Keratinocyte (primary cell): Measurements from ENCODE around the gene CACNG5. TPM values are rescaled to one million over a fixed set of nuclear protein-coding genes. Genes with fewer than 3 reads are reported as not detected.

ENCODE experiments used
- DNase-seq: peaks from one replicate; pipeline ENCODE4 v3.0.0-alpha.2; 2011; ENCODE audit warnings: low read depth, missing footprints, low spot score
- FAIRE-seq: peaks from 2 replicates; lab custom pipeline; 2011; peaks lifted over from hg19 to GRCh38; lab: Jason Lieb, UNC
- H2AFZ ChIP-seq: 2 replicates; pipeline ENCODE4 v1.6.0; 2012; ENCODE audit warnings: low read length, control low read depth, inconsistent platforms; ENCODE audit not compliant: control insufficient read depth
- H3K27ac ChIP-seq: 2 replicates; pipeline ENCODE4 v1.5.1; 2011; ENCODE audit warnings: low read length; ENCODE audit not compliant: control insufficient read depth, insufficient read depth
- H3K27me3 ChIP-seq: 3 replicates; pipeline ENCODE4 v1.6.0; 2011; ENCODE audit warnings: low read length; ENCODE audit not compliant: control insufficient read depth, insufficient read depth; ENCODE audit errors: extremely low read depth
- H3K36me3 ChIP-seq, 2 experiments: 2 replicates in 1 of 2; 3 replicates in 1 of 2; pipeline ENCODE4 v1.5.1; 2011; ENCODE audit warnings: low read length in 2 of 2, mild to moderate bottlenecking in 1 of 2; ENCODE audit not compliant: control insufficient read depth in 2 of 2, insufficient read depth in 2 of 2; ENCODE audit errors: extremely low read depth in 1 of 2
- H3K4me1 ChIP-seq: 3 replicates; pipeline ENCODE4 v1.5.1; 2011; ENCODE audit warnings: low read length; ENCODE audit not compliant: control insufficient read depth, insufficient read depth; ENCODE audit errors: extremely low read depth
- H3K4me2 ChIP-seq: 3 replicates; pipeline ENCODE4 v1.6.0; 2011; ENCODE audit warnings: low read depth, low read length; ENCODE audit not compliant: control insufficient read depth, insufficient read depth; ENCODE audit errors: extremely low read depth
- H3K4me3 ChIP-seq, 3 experiments: fragments of 200-600 bp in 1 of 3; sonication (generic) in 1 of 3; 2 replicates in 2 of 3; 3 replicates in 1 of 3; pipeline ENCODE4 v1.5.1; 2011 to 2016; ENCODE audit warnings: low read length in 3 of 3, mild to moderate bottlenecking in 3 of 3, control low read depth in 2 of 3, inconsistent platforms in 1 of 3, low read depth in 1 of 3, mixed read lengths in 1 of 3, mixed run types in 1 of 3, moderate library complexity in 1 of 3; ENCODE audit not compliant: control insufficient read depth in 2 of 3, insufficient read depth in 2 of 3; ENCODE audit errors: extremely low read depth in 1 of 3
- H3K79me2 ChIP-seq: 2 replicates; pipeline ENCODE4 v1.6.0; 2012; ENCODE audit warnings: low read length; ENCODE audit not compliant: control insufficient read depth, insufficient read depth
- H3K9ac ChIP-seq: 3 replicates; pipeline ENCODE4 v1.6.0; 2011; ENCODE audit warnings: low read length; ENCODE audit not compliant: control insufficient read depth, insufficient read depth; ENCODE audit errors: extremely low read depth
- H3K9me1 ChIP-seq: 3 replicates; pipeline ENCODE4 v1.6.0; 2011; ENCODE audit warnings: low read length; ENCODE audit not compliant: control insufficient read depth, insufficient read depth; ENCODE audit errors: extremely low read depth
- H3K9me3 ChIP-seq: 2 replicates; pipeline ENCODE4 v1.5.1; 2012; ENCODE audit warnings: low read depth, low read length; ENCODE audit not compliant: control insufficient read depth
- H4K20me1 ChIP-seq: 3 replicates; pipeline ENCODE4 v1.6.0; 2011; ENCODE audit warnings: low read length; ENCODE audit not compliant: control insufficient read depth, insufficient read depth; ENCODE audit errors: extremely low read depth
- EZH2 ChIP-seq: IDR thresholded peaks from one replicate; pipeline ENCODE4 v1.6.1; 2012; ENCODE audit warnings: inconsistent platforms, mild to moderate bottlenecking, low read length, moderate library complexity
- dilution Hi-C: fragments of 300-500 bp; cut with MboI; formaldehyde crosslinking; loops from one replicate; pipeline ENCODE4 v1.7.0; 2020; ENCODE audit warnings: low sequenced_read_pairs; ENCODE audit not compliant: extremely low pct_ligation_motif_present
- polyA plus RNA-seq, 5 experiments: library from polyadenylated mRNA; depleted of rRNA in 3 of 5; stranded (reverse) in 3 of 5; stranded (forward) in 1 of 5; unstranded in 1 of 5; fragments of >200 nt; gene quantifications; 1 replicate in 1 of 5; 2 replicates in 3 of 5; 3 replicates in 1 of 5; pipeline versions ENCODE4 v1.2.1 to v1.2.3, GENCODE V29; 2011 to 2012; ENCODE audit warnings: missing spikeins in 2 of 5, low read depth in 1 of 5, low replicate concordance in 1 of 5
- TF ChIP-seq, protein P1 (sequence below), 3 experiments: IDR thresholded peaks in 1 of 3; conservative IDR thresholded peaks in 1 of 3; optimal IDR thresholded peaks in 1 of 3; 2 replicates in 2 of 3; 3 replicates in 1 of 3; pipeline versions ENCODE3 to v1.5.1; 2011; ENCODE audit warnings: low read length in 3 of 3, mild to moderate bottlenecking in 3 of 3, moderate library complexity in 2 of 3, control low read depth in 1 of 3, inconsistent platforms in 1 of 3; ENCODE audit not compliant: insufficient read depth in 2 of 3; ENCODE audit errors: extremely low read depth in 1 of 3

CACNG5 gene
- polyA plus RNA-seq, 1 donor (not counting 4 experiments of a cell fraction or from before 2014, with no cell fraction given), result not detected

GRCh38 chr17:66839616-66840015 is 4.7 kb downstream of the CACNG5 start:
- dilution Hi-C loops, result no loop called here
- FAIRE-seq, result no peak
- no peak overlapping the region for H3K27ac ChIP-seq
- no peaks in the 10 kb centered on the region for H3K4me1 ChIP-seq
- no peak overlapping the region for H3K4me2 ChIP-seq
- no peaks in the 10 kb centered on the region for H3K79me2 ChIP-seq
- DNase-seq, result no peak
- TF ChIP-seq, protein P1, sequence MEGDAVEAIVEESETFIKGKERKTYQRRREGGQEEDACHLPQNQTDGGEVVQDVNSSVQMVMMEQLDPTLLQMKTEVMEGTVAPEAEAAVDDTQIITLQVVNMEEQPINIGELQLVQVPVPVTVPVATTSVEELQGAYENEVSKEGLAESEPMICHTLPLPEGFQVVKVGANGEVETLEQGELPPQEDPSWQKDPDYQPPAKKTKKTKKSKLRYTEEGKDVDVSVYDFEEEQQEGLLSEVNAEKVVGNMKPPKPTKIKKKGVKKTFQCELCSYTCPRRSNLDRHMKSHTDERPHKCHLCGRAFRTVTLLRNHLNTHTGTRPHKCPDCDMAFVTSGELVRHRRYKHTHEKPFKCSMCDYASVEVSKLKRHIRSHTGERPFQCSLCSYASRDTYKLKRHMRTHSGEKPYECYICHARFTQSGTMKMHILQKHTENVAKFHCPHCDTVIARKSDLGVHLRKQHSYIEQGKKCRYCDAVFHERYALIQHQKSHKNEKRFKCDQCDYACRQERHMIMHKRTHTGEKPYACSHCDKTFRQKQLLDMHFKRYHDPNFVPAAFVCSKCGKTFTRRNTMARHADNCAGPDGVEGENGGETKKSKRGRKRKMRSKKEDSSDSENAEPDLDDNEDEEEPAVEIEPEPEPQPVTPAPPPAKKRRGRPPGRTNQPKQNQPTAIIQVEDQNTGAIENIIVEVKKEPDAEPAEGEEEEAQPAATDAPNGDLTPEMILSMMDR (optimal IDR thresholded peaks at IDR 0.05 in 1 of 3, IDR thresholded peaks at IDR 0.05 in 1 of 3, conservative IDR thresholded peaks at IDR 0.05 in 1 of 3; ENCODE audit: extremely low read depth in 1 of 3, insufficient read depth in 2 of 3, low read length in 3 of 3), result no peak
- no peak for TF ChIP-seq EZH2
- H3K36me3 ChIP-seq, result no peaks in the 10 kb centered on the region
- H3K27me3 ChIP-seq, result peaks cover 27% of the 10 kb centered on the region
- H3K4me3 ChIP-seq, result no peak overlapping the region
- H3K9me1 ChIP-seq, result no peaks in the 10 kb centered on the region
- no peaks in the 10 kb centered on the region for H4K20me1 ChIP-seq
- no peaks in the 10 kb centered on the region for H3K9me3 ChIP-seq
- H2AFZ ChIP-seq, result no peak overlapping the region
- H3K9ac ChIP-seq, result no peak overlapping the region

DNA sequence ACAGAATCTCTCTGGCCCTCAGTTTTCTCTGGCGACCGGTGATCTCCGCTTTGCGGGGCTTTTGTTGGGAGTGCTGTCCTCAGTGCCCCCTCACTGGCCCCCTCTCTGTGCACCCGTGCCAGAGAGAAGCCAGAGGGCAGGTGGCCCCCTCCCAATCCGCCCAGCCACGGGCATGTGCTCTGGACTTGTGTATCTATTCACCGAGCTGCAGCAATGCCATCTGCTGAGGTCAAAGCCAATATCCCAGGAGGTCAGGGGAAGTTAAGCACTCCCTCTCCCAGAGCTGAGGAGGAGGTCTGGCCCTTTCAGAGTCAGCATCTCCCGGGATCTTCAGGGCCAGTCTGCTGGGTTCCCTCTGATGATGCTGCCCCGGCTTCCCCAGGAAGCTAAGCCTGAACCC is 5.1 kb downstream of the CACNG5 start:
- DNase-seq (no peak), FAIRE-seq (no peak)
- Histone ChIP-seq H3K36me3 (no peaks in the 10 kb centered on the region), H3K79me2 (no peaks in the 10 kb centered on the region), H3K27me3 (peaks cover 24% of the 10 kb centered on the region), H3K4me3 (no peak overlapping the region), H3K4me1 (no peaks in the 10 kb centered on the region), H3K27ac (no peak overlapping the region), H2AFZ (no peak overlapping the region), H3K9me1 (no peaks in the 10 kb centered on the region), H3K9ac (no peak overlapping the region), H3K4me2 (no peak overlapping the region), H4K20me1 (no peaks in the 10 kb centered on the region), H3K9me3 (no peaks in the 10 kb centered on the region)
- dilution Hi-C loops, result no loop called here
- no peak for TF ChIP-seq EZH2
- TF ChIP-seq, protein P1 (optimal IDR thresholded peaks at IDR 0.05 in 1 of 3, IDR thresholded peaks at IDR 0.05 in 1 of 3, conservative IDR thresholded peaks at IDR 0.05 in 1 of 3; ENCODE audit: extremely low read depth in 1 of 3, insufficient read depth in 2 of 3, low read length in 3 of 3), result no peak
